ENCODE results near the gene CAMK2B.

Gene CAMK2B

GRCh38 chr7:44329888-44330287 is 4.5 kb upstream of the CAMK2B start:
- DNase-seq (ENCODE audit: low read depth, low spot score): no peak

DNA sequence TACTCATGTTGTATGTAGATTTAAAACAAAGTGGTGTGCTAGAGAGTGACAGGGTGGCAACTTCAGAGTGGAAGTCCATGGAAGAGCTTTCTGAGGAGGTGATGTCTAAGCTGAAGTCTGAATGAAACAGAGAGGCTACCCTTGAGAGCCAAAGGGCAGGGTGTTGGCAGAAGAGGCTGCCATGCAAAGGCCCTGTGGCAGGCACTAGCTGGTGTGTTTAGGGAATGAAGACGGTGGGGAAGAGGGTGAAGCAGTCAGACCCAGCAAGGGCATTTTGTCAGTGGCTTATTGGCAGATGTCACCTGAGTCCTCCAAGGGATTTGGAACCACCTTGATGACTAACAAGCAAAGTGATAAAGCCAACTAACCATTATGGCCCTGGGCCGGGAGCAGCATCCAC is 3.7 kb upstream of the CAMK2B start:
- DNase-seq (ENCODE audit: low read depth, low spot score): no peak

GRCh38 chr7:44327981-44328380 is 2.6 kb upstream of the CAMK2B start:
- no peak for DNase-seq (ENCODE audit: low read depth, low spot score)

GRCh38 chr7:44326261-44327125 is 1.1 kb upstream of the CAMK2B start:
- DNase-seq (ENCODE audit: low read depth, low spot score): no peak

GRCh38 chr7:44325811-44326241 is 432 bp upstream of the CAMK2B start:
- DNase-seq (ENCODE audit: low read depth, low spot score): no peak

- DNase-seq (ENCODE audit: low read depth, low spot score): no peak
Observed at GRCh38 chr7:44324481-44325200, 753 bp downstream of the CAMK2B start.

DNA sequence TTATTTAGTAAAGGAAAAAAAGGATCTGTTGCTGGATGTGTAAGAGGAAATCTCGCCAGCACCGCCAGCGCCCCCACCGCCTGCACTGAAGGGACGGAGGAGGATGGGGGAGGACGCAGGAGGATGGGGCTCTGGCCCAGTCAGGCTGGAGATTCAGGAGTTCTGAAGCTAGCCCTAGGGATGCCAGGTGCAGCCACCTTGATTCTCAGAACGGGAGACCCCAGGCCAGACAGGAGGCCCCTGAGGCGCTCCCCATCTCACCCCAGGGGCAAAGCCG is 1.3 kb downstream of the CAMK2B start:
- no peak for DNase-seq (ENCODE audit: low read depth, low spot score)

DNA sequence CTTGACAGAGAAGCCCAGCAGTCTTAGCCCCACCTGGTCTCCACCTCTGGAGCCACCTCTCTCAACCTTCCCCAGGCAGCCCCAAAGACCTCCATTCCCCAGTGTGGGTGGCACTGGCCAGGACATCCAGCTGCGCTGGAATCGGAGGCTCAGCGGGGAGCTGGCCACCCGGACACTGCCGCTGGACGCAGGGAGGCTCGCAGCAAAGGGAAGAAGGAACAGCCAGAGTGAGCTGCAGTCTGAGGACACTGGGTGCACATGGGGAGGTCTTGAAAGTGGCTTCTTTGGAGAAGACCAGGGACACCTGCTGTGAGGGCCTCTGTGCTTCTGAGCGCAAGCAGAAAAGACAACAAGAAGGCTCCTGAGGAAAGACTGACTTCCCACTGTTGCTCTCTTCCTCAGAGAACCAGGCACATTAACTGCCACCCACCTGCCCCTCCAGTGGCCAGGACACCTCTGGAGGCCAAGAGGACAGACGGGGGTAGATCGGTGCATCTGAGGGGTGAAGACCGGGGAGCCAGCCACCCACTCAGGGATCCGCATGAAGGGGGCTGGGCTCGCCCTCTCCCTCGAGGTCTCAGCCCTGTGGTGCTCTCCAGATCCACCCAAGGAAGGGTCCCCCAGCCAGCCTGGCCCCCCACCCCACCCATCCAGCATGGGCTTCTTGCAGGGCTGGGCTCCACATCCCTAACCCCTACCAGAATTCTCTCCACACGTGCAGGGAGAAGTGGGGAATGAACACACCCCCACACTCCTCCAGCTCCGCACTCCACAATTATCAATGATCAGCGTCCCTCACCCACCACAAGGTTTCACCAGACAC is 1.8 kb downstream of the CAMK2B start:
- DNase-seq (ENCODE audit: low read depth, low spot score): no peak

- DNase-seq (ENCODE audit: low read depth, low spot score): no peak
Observed at GRCh38 chr7:44322631-44323363, 2.6 kb downstream of the CAMK2B start.

DNA sequence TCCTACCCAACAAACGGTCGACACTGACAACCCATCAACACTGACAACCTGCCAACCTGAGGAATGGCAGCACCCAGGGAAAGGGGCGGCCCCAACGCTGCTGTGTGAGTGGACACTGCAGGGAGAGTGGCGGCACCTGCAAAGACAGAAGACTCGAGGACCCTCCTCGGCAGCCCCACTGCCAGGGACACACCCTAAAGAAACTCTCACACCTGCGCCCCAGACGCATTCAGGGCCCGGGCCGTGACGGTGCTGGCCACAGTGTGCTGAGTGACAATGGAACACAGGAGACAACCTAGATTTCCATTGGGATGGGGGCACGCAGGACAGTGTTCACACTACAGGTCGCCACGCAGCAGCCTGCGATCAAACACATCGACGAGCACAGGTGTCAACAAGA is 3.6 kb downstream of the CAMK2B start:
- DNase-seq (ENCODE audit: low read depth, low spot score): no peak

- no peak for DNase-seq (ENCODE audit: low read depth, low spot score)
Observed at GRCh38 chr7:44320794-44321371, 4.5 kb downstream of the CAMK2B start.

- no peak for DNase-seq (ENCODE audit: low read depth, low spot score)
Observed at GRCh38 chr7:44320141-44320540, 5.3 kb downstream of the CAMK2B start.

GRCh38 chr7:44318332-44318731 is 7.1 kb downstream of the CAMK2B start:
- DNase-seq (ENCODE audit: low read depth, low spot score): no peak

- no peak for DNase-seq (ENCODE audit: low read depth, low spot score)
Observed at GRCh38 chr7:44315301-44315903, 10.0 kb downstream of the CAMK2B start.

- DNase-seq (ENCODE audit: low read depth, low spot score): no peak
Observed at GRCh38 chr7:44313621-44314031, 11.8 kb downstream of the CAMK2B start.

DNA sequence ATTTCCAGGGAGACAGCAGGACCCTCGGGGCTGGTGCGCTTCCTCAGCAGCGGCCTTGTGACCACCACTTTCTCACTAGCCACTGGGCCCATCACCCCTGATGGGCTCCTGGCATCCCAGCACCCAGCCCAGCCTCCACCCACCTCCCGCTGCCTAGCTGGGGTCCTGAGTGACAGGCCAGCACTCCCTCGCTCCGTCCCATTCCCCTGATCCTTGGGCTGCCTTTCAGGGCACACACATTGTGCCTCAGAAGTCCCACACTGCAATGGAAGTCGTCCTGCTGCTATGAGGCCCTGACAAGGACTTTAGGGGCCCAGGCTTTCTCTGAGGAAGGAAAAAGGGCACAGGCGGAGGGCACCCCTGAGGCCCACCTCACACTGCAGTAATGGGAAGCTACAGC is 12.4 kb downstream of the CAMK2B start:
- no peak for DNase-seq (ENCODE audit: low read depth, low spot score)

GRCh38 chr7:44311561-44312495 is 13.6 kb downstream of the CAMK2B start:
- no peak for DNase-seq (ENCODE audit: low read depth, low spot score)

GRCh38 chr7:44310221-44310848 is 15.1 kb downstream of the CAMK2B start:
- no peak for DNase-seq (ENCODE audit: low read depth, low spot score)

All from smooth muscle cell of the brain vasculature (primary cell).